Large intestine (tissue), 3 donors: ENCODE results near the gene STUB1. TPM values are rescaled to one million over a fixed set of nuclear protein-coding genes. Genes with fewer than 3 reads are reported as not detected.

Source experiments
- DNase-seq, 2 donors: peaks; one replicate each; pipeline versions ENCODE4 v3.0.0 to v3.0.0-alpha.2; 2013
- H3K27ac ChIP-seq: one replicate; pipeline ENCODE4 v1.5.1; 2013; ENCODE audit warnings: low read length
- H3K27me3 ChIP-seq: 2 replicates; pipeline ENCODE4 v1.6.1; 2013; ENCODE audit warnings: low read length; ENCODE audit not compliant: control insufficient read depth, insufficient read depth
- H3K36me3 ChIP-seq: 2 replicates; pipeline ENCODE4 v1.6.1; 2013; ENCODE audit warnings: low read length; ENCODE audit not compliant: control insufficient read depth, insufficient read depth
- H3K4me1 ChIP-seq: one replicate; pipeline ENCODE4 v1.6.1; 2013; ENCODE audit warnings: low read length; ENCODE audit not compliant: control insufficient read depth, insufficient read depth
- H3K4me3 ChIP-seq: one replicate; pipeline ENCODE4 v1.5.1; 2013; ENCODE audit warnings: low read length
- H3K9me3 ChIP-seq: one replicate; pipeline ENCODE4 v1.6.1; 2013; ENCODE audit warnings: mild to moderate bottlenecking, low read depth, low read length, moderate library complexity; ENCODE audit not compliant: control insufficient read depth
- WGBS: methylation state at CpG from one replicate; pipeline ENCODE4 v1.1.5; 2013; ENCODE audit warnings: low lambda C conversion rate; ENCODE audit not compliant: insufficient coverage; 5-methylcytosine and 5-hydroxymethylcytosine counted together
- polyA plus RNA-seq: library from polyadenylated mRNA; unstranded; fragments of 120-200 nt; gene quantifications from one replicate; pipeline ENCODE4 v1.2.1, GENCODE V29; 2013

Gene STUB1
- polyA plus RNA-seq, 1 donor, result 65.9 TPM

DNA sequence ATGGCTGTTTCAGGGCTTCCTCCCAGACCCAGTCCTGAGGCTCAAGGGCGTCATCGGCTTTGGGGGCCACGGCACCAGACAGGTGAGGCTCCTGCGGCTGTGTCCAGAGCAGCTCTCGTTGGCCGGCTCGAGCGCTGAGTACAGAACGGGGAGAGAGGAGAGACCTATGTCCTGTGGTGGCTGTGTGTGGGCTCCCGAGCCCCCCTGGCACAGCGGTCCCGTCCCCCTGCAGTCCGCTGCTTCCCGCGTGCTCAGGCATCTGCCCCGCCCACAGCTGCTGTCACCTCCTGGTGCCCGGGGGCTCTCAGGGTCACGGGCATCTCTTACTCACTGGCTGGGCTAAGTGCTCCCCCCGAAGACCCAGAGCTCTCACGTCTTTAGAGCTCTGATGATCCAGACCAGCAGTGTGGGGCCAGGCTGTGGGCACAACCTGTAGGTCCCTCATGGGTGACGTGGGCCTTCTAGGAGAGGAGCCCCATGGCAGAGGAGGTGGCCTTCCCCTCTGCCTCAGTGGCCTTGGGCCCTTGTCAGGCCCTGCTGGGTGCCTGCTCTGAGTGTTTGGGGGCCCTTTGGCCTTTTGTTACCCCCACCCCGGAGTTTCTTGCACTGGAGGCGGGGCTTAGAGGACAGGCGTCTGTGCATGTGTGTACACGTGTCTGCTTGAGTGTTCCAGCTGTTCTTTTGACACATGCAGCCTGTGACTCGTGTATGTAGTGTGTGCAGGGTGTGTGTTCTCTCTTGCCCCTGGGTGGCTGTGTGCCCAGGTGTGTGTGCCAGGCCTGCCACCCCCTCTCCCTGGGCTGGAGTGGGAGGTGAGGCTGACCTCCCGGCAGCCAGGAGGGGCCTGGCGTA lies 27.5 kb upstream of the STUB1 start:
- no peak for DNase-seq
- WGBS, result no CpG with 5 or more reads among the region's 28 CpGs
- Histone ChIP-seq H3K36me3 (peaks cover 29% of the 10 kb centered on the region), H3K4me3 (no peak overlapping the region), H3K27ac (no peak overlapping the region), H3K27me3 (no peaks in the 10 kb centered on the region), H3K4me1 (peaks cover 18% of the 10 kb centered on the region), H3K9me3 (peaks cover 5% of the 10 kb centered on the region)

DNA sequence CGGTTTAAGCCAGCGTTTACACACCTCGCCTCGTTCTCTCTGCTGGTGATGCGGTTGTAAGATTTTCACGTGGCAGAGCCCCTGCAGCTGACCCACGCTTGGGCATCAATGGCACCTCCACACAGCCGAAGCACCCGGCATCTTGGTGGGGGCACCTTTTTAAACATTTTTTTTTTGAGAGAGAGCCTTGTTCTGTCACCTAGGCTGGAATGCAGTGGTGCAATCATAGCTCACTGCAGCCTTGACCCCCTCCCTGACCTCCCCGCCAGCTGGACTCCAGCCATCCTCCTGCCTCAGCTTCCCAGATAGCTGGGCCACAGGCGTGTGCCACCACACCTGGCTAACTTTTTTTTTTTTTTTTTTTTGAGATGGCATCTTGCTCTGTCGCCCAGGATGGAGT lies 26.2 kb upstream of the STUB1 start:
- peaks cover 33% of the 10 kb centered on the region for H3K36me3 ChIP-seq
- no peak for DNase-seq

DNA sequence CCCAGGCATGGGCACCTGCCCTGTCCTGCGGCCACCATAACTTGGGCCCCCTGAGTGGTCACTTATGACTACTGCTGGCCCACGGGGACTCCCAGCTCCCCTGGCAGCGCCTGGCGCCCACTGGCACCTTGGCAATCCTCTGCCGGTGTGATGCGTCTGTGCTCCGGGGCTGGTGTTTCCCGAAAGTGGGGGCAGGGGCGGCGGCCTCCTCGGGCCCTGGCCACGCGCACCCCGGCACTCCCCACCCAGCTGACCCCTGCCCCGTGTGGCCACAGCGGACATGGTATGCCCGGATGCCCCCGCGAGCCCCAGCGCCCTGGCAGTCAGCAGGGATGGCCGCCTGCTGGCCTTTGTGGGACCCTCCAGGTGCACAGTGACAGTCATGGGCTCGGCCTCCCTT lies 22.7 kb upstream of the STUB1 start:
- no peak overlapping the region for H3K27ac ChIP-seq
- H3K4me3 ChIP-seq, result no peak overlapping the region
- peaks cover 34% of the 10 kb centered on the region for H3K36me3 ChIP-seq
- H3K9me3 ChIP-seq, result peaks cover under 1% of the 10 kb centered on the region
- DNase-seq, result no peak
- WGBS, result no CpG with 5 or more reads among the region's 22 CpGs
- H3K4me1 ChIP-seq, result peaks cover 8% of the 10 kb centered on the region
- no peaks in the 10 kb centered on the region for H3K27me3 ChIP-seq

More for the DNA sequence above, 26.2 kb upstream of the STUB1 start:
- no peaks in the 10 kb centered on the region for H3K9me3 ChIP-seq
- H3K27me3 ChIP-seq, result no peaks in the 10 kb centered on the region
- peaks cover 6% of the 10 kb centered on the region for H3K4me1 ChIP-seq
- WGBS, result no CpG with 5 or more reads among the region's 12 CpGs
- H3K4me3 ChIP-seq, result no peak overlapping the region
- H3K27ac ChIP-seq, result no peak overlapping the region

DNA sequence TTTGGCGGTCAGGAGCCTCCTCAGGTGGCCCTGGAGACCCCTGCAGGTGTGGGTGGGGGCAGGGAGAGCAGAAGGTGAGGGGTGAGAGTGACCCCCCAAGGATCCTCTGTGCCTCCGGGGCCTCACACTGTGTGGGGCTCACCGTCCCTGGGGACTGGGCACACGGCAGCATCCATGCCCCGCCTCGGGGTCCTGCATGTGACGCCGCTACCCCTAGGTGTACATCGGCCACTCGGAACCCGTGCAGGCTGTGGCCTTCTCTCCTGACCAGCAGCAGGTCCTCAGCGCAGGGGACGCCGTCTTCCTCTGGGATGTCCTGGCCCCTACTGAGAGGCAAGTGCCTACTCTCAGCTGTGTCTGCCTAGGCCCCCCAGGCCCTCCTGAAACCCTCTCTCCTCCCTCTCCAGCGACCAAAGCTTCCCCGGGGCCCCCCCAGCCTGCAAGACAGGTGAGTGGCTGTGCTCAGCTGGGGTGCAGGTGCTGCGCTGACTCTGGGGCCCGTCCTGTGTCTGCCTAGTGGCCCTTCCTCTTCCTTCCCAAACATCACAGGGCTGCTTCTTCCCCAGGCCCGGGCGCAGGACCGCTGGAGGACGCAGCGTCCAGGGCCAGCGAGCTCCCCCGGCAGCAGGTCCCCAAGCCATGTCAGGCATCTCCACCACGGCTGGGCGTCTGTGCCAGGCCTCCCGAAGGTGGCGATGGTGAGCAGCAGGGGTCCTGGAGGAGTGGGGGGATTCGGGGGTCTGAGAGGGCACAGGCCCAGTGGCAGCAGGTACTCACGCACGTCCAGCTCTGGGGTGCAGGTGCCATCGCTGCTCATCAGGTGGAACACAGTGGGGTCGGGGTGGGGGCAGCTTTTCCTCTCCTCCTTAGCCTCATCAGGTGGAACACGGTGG lies 21.3 kb upstream of the STUB1 start:
- Histone ChIP-seq H3K4me3 (no peak overlapping the region), H3K4me1 (peaks cover 8% of the 10 kb centered on the region), H3K27me3 (no peaks in the 10 kb centered on the region), H3K9me3 (peaks cover 4% of the 10 kb centered on the region), H3K36me3 (peaks cover 31% of the 10 kb centered on the region), H3K27ac (no peak overlapping the region)
- no CpG with 5 or more reads among the region's 35 CpGs for WGBS
- no peak for DNase-seq

DNA sequence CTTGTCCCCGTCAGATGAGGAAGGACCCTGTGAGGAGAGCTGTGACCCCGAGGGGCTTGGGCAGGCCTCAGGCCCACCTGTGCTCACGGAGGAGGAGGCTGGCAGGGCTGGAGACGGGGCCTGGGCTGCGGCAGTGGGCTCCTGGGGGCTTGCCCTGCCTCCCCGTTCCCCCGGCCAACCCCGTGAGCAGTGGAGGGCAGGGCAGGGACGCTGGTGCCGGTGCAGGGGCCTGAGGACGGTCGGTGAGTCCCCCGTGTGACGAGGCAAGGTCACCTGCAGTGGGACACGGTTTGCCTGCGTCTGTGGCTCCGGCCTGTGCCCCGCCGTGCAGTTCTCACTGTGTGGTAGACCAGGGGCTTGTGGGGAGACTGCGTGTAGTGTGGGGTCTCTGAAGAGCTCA lies 20.6 kb upstream of the STUB1 start:
- peaks cover 30% of the 10 kb centered on the region for H3K36me3 ChIP-seq
- no CpG with 5 or more reads among the region's 20 CpGs for WGBS
- no peak for DNase-seq
- peaks cover 4% of the 10 kb centered on the region for H3K9me3 ChIP-seq
- no peak overlapping the region for H3K4me3 ChIP-seq
- no peak overlapping the region for H3K27ac ChIP-seq
- H3K4me1 ChIP-seq, result peaks cover 8% of the 10 kb centered on the region
- H3K27me3 ChIP-seq, result no peaks in the 10 kb centered on the region

DNA sequence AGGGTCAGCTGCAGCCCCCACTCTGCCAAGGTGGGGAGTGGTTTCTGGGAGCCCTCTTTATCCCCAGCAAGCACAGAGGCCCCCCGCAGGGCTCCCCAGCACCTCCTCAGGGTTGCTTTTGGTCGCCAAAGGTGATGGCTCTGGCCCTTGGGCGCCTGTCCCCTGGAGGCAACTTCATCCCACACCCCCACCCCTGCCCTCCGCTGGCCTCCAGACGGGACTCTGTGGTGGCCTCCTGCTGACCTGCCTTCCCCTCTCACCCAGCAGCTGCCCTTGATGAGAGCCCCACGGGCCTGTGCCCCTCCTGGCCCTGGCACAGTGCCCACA lies 20.1 kb upstream of the STUB1 start:
- Histone ChIP-seq H3K36me3 (peaks cover 27% of the 10 kb centered on the region), H3K9me3 (peaks cover 4% of the 10 kb centered on the region), H3K27me3 (no peaks in the 10 kb centered on the region), H3K4me3 (no peak overlapping the region), H3K4me1 (peaks cover 8% of the 10 kb centered on the region), H3K27ac (no peak overlapping the region)
- no peak for DNase-seq
- no CpG with 5 or more reads among the region's 6 CpGs for WGBS

DNA sequence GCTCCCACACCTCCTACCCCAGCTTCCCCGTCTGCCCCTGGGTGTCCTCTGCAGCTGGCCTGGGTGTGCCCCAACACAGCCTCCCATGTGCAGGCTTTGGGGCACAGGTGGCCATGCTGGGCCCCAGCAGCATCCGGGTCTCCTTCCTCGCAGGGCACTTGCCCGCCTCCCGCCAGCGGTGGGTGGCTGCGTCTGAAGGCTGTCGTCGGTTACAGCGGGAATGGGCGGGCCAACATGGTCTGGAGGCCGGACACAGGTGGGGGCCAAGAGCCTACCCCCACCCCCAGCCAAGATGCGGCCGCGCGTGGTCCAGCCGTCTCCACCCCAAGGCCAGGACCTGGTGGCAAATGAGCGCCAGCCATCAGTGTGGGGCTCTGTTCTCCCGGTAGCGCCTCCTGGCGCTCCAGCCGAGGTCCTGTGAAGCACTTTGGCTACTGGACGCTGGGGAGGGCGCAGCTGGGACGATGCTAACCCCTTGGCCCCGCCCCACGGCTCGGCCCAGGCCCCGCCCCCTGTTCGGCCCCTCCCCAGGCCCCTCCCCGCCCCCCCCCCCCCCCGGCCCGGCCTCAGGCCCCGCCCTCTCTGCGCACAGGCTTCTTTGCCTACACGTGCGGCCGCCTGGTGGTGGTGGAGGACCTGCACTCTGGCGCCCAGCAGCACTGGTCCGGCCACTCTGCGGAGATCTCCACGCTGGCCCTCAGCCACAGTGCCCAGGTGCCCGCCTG lies 19.6 kb upstream of the STUB1 start:
- H3K27me3 ChIP-seq, result no peaks in the 10 kb centered on the region
- H3K4me1 ChIP-seq, result peaks cover 8% of the 10 kb centered on the region
- H3K36me3 ChIP-seq, result peaks cover 27% of the 10 kb centered on the region
- H3K4me3 ChIP-seq, result no peak overlapping the region
- H3K9me3 ChIP-seq, result peaks cover 4% of the 10 kb centered on the region
- H3K27ac ChIP-seq, result no peak overlapping the region
- DNase-seq, result peak; percentile 71 to 72
- no CpG with 5 or more reads among the region's 43 CpGs for whole genome bisulfite sequencing

DNA sequence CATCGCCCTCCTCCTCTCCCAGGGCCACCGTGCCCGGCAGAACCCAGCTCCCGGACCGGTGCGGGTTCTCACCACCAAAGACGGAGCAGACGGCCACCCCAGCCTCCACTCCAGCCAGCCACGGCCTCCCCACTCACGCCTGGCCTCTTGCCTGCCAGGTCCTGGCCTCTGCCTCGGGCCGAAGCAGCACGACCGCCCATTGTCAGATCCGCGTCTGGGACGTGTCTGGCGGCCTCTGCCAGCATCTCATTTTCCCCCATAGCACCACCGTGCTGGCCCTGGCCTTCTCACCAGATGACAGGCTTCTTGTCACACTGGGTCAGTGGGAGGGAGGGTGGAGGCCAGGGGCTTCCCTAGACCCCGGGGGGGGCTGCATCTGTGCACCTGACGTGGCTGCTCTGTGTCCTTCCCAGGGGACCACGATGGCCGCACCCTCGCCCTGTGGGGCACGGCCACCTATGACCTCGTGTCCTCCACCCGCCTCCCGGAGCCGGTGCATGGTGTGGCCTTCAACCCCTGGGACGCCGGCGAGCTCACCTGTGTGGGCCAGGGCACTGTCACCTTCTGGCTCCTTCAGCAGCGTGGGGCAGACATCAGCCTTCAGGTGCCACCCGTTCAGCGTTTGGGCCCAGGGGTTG lies 18.9 kb upstream of the STUB1 start:
- peaks cover 8% of the 10 kb centered on the region for H3K4me1 ChIP-seq
- no peaks in the 10 kb centered on the region for H3K27me3 ChIP-seq
- peaks cover 26% of the 10 kb centered on the region for H3K36me3 ChIP-seq
- peaks cover 4% of the 10 kb centered on the region for H3K9me3 ChIP-seq
- DNase-seq, result no peak
- no peak overlapping the region for H3K4me3 ChIP-seq
- H3K27ac ChIP-seq, result no peak overlapping the region
- WGBS, result no CpG with 5 or more reads among the region's 35 CpGs

DNA sequence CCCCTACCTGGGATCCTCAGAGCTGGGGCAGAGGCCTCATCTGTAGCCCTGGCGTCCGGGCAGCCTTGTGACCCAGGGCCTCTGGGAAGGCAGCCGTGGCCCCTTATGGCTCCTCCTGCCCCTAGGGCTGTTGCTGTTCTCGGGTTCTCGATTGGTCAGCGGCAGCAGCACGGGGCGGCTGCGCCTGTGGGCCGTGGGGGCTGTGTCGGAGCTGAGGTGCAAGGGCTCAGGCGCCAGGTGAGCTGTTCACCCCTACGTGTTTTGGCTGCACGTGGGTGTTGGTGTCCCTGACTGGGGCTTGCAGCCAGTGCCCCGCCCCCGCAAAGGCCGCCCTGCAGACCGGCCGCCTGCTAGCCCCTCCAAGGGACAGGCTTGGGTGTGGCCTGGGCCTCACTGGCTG lies 18.1 kb upstream of the STUB1 start:
- no peak overlapping the region for H3K27ac ChIP-seq
- WGBS, result no CpG with 5 or more reads among the region's 19 CpGs
- H3K4me3 ChIP-seq, result no peak overlapping the region
- H3K4me1 ChIP-seq, result peaks cover 8% of the 10 kb centered on the region
- peaks cover 25% of the 10 kb centered on the region for H3K36me3 ChIP-seq
- DNase-seq, result no peak
- no peaks in the 10 kb centered on the region for H3K27me3 ChIP-seq
- peaks cover 4% of the 10 kb centered on the region for H3K9me3 ChIP-seq

DNA sequence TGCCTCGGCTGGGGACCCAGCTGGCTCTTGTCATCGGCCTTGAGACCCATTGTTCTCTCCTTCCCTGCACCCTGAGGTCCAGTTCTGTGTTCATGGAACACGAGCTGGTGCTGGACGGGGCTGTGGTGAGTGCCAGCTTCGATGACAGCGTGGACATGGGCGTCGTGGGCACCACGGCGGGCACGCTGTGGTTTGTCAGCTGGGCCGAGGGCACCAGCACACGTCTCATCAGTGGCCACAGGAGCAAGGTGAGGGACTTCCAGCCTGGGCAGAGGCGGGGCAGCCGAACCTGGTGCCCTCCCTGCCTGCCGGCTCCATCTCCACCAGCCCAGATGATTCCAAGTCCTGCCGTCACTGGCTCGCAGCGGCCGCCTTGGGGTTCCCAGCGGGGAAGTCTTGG lies 17.6 kb upstream of the STUB1 start:
- H3K36me3 ChIP-seq, result peaks cover 23% of the 10 kb centered on the region
- no CpG with 5 or more reads among the region's 21 CpGs for WGBS
- H3K4me3 ChIP-seq, result no peak overlapping the region
- peaks cover 4% of the 10 kb centered on the region for H3K9me3 ChIP-seq
- H3K27me3 ChIP-seq, result no peaks in the 10 kb centered on the region
- no peak overlapping the region for H3K27ac ChIP-seq
- H3K4me1 ChIP-seq, result peaks cover 11% of the 10 kb centered on the region
- no peak for DNase-seq
